ENCODE results near the gene OR51E1. TPM values are rescaled to one million over a fixed set of nuclear protein-coding genes. Genes with fewer than 3 reads are reported as not detected.

OR51E1 gene, protein sequence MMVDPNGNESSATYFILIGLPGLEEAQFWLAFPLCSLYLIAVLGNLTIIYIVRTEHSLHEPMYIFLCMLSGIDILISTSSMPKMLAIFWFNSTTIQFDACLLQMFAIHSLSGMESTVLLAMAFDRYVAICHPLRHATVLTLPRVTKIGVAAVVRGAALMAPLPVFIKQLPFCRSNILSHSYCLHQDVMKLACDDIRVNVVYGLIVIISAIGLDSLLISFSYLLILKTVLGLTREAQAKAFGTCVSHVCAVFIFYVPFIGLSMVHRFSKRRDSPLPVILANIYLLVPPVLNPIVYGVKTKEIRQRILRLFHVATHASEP
- polyA plus RNA-seq (not detected in 3 replicates), polyA minus RNA-seq (not detected in 3 replicates)
- not detected for polyA plus RNA-seq (2011; ENCODE audit: low read depth)
- polyA plus RNA-seq (2011; cell fraction: cytosol; rRNA removed) = not detected in 2 replicates
- polyA plus RNA-seq (2011; cell fraction: nucleus; rRNA removed) = not detected in 2 replicates
- not detected in 2 replicates for polyA plus RNA-seq (2012; ENCODE audit: low replicate concordance)
- not detected for polyA minus RNA-seq (2011; cell fraction: cytosol; rRNA and poly(A)+ RNA removed)
- not detected in 2 replicates for polyA minus RNA-seq (2011; cell fraction: nucleus; rRNA and poly(A)+ RNA removed)

- Histone ChIP-seq H3K27me3 (ENCODE audit: control insufficient read depth, extremely low read depth, insufficient read depth, low read length) (no peaks in the 10 kb centered on the region), H3K9me1 (ENCODE audit: control insufficient read depth, extremely low read depth, insufficient read depth, low read length) (no peaks in the 10 kb centered on the region), H3K79me2 (ENCODE audit: control insufficient read depth, insufficient read depth, low read length) (no peaks in the 10 kb centered on the region), H3K9me3 (ENCODE audit: control insufficient read depth, low read depth, low read length) (no peaks in the 10 kb centered on the region), H3K4me2 (ENCODE audit: control insufficient read depth, extremely low read depth, insufficient read depth, low read depth, low read length) (no peak within 1 kb of the TSS), H3K27ac (ENCODE audit: control insufficient read depth, insufficient read depth, low read length) (no peak within 1 kb of the TSS), H3K9ac (ENCODE audit: control insufficient read depth, extremely low read depth, insufficient read depth, low read length) (no peak within 1 kb of the TSS), H3K36me3 (ENCODE audit: control insufficient read depth in 2 of 2, extremely low read depth in 1 of 2, insufficient read depth in 2 of 2, low read length in 2 of 2) (no peaks in the 10 kb centered on the region), H2AFZ (ENCODE audit: control insufficient read depth, low read length) (no peak within 1 kb of the TSS), H3K4me1 (ENCODE audit: control insufficient read depth, extremely low read depth, insufficient read depth, low read length) (no peaks in the 10 kb centered on the region), H3K4me3 (ENCODE audit: control insufficient read depth in 2 of 3, extremely low read depth in 1 of 3, insufficient read depth in 2 of 3, low read depth in 1 of 3, low read length in 3 of 3) (no peak within 1 kb of the TSS), H4K20me1 (ENCODE audit: control insufficient read depth, extremely low read depth, insufficient read depth, low read length) (no peaks in the 10 kb centered on the region)
- no peak for TF ChIP-seq EZH2 (IDR thresholded peaks at IDR 0.05; ENCODE audit: low read length)
- TF ChIP-seq, protein P1, sequence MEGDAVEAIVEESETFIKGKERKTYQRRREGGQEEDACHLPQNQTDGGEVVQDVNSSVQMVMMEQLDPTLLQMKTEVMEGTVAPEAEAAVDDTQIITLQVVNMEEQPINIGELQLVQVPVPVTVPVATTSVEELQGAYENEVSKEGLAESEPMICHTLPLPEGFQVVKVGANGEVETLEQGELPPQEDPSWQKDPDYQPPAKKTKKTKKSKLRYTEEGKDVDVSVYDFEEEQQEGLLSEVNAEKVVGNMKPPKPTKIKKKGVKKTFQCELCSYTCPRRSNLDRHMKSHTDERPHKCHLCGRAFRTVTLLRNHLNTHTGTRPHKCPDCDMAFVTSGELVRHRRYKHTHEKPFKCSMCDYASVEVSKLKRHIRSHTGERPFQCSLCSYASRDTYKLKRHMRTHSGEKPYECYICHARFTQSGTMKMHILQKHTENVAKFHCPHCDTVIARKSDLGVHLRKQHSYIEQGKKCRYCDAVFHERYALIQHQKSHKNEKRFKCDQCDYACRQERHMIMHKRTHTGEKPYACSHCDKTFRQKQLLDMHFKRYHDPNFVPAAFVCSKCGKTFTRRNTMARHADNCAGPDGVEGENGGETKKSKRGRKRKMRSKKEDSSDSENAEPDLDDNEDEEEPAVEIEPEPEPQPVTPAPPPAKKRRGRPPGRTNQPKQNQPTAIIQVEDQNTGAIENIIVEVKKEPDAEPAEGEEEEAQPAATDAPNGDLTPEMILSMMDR (optimal IDR thresholded peaks at IDR 0.05 in 1 of 3, IDR thresholded peaks at IDR 0.05 in 1 of 3, conservative IDR thresholded peaks at IDR 0.05 in 1 of 3; ENCODE audit: extremely low read depth in 1 of 3, insufficient read depth in 2 of 3, low read length in 3 of 3) = no peak
- dilution Hi-C loops (cut with MboI; ENCODE audit: extremely low pct_ligation_motif_present, low sequenced_read_pairs) = no loop called here
- no peak for FAIRE-seq
- DNase-seq (ENCODE audit: low read depth, low spot score) = no peak
Measured at GRCh38 chr11:4643682-4644081, at the start of gene OR51E1. Gene OR51E1 (plus strand): TSS chr11:4643982. CDS start chr11:4652527, 8,545 bp downstream.

GRCh38 chr11:4605057-4605456 is 38.7 kb upstream of the OR51E1 start:
- H3K4me2 ChIP-seq (ENCODE audit: control insufficient read depth, extremely low read depth, insufficient read depth, low read depth, low read length) = no peak overlapping the region
- H3K4me1 ChIP-seq (ENCODE audit: control insufficient read depth, extremely low read depth, insufficient read depth, low read length) = peaks cover 7% of the 10 kb centered on the region
- no peaks in the 10 kb centered on the region for H3K9me1 ChIP-seq (ENCODE audit: control insufficient read depth, extremely low read depth, insufficient read depth, low read length)
- H3K79me2 ChIP-seq (ENCODE audit: control insufficient read depth, insufficient read depth, low read length) = no peaks in the 10 kb centered on the region
- no peak overlapping the region for H2AFZ ChIP-seq (ENCODE audit: control insufficient read depth, low read length)
- H3K4me3 ChIP-seq (ENCODE audit: control insufficient read depth in 2 of 3, extremely low read depth in 1 of 3, insufficient read depth in 2 of 3, low read depth in 1 of 3, low read length in 3 of 3) = no peak overlapping the region
- TF ChIP-seq, protein P1 (optimal IDR thresholded peaks at IDR 0.05 in 1 of 3, IDR thresholded peaks at IDR 0.05 in 1 of 3, conservative IDR thresholded peaks at IDR 0.05 in 1 of 3; ENCODE audit: extremely low read depth in 1 of 3, insufficient read depth in 2 of 3, low read length in 3 of 3) = no peak
- TF ChIP-seq EZH2 (IDR thresholded peaks at IDR 0.05; ENCODE audit: low read length) = no peak
- no peak overlapping the region for H3K9ac ChIP-seq (ENCODE audit: control insufficient read depth, extremely low read depth, insufficient read depth, low read length)
- FAIRE-seq (no peak), DNase-seq (ENCODE audit: low read depth, low spot score) (no peak)
- H4K20me1 ChIP-seq (ENCODE audit: control insufficient read depth, extremely low read depth, insufficient read depth, low read length) = no peaks in the 10 kb centered on the region
- no peaks in the 10 kb centered on the region for H3K27me3 ChIP-seq (ENCODE audit: control insufficient read depth, extremely low read depth, insufficient read depth, low read length)
- H3K27ac ChIP-seq (ENCODE audit: control insufficient read depth, insufficient read depth, low read length) = no peak overlapping the region
- dilution Hi-C loops (cut with MboI; ENCODE audit: extremely low pct_ligation_motif_present, low sequenced_read_pairs) = no loop called here
- no peaks in the 10 kb centered on the region for H3K9me3 ChIP-seq (ENCODE audit: control insufficient read depth, low read depth, low read length)
- peaks cover 4 to 10% of the 10 kb centered on the region in 2 experiments for H3K36me3 ChIP-seq (ENCODE audit: control insufficient read depth in 2 of 2, extremely low read depth in 1 of 2, insufficient read depth in 2 of 2, low read length in 2 of 2)
